HG03103 (cell line): Measurements from ENCODE around the gene DEFB113.

Experiments used
- ATAC-seq: cut with Tn5 transposase; IDR thresholded peaks from one replicate; pipeline ENCODE4 v1.9.1; 2021; ENCODE audit warnings: low read depth; ENCODE audit not compliant: unreplicated experiment

DEFB113 gene

DNA sequence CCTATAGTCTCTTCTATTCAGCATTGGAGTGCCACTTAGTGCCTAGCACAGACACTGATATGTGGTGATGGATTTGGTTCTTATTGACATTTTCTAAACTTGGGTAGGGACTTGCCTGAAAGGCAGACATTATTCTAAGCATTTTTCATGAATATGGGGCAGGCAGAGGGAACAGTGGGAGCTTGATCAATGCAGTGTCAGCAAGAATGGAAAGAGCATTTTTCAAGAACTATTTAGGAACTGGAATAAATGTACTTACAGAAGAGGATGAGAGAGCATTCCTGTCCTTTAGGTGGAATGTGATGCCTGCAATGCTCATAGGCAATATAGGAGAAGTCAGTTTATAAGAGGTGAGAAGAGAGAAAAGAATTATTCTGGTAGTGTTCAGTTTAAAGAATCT, 31.6 kb downstream of the DEFB113 start:
- ATAC-seq = no peak

DNA sequence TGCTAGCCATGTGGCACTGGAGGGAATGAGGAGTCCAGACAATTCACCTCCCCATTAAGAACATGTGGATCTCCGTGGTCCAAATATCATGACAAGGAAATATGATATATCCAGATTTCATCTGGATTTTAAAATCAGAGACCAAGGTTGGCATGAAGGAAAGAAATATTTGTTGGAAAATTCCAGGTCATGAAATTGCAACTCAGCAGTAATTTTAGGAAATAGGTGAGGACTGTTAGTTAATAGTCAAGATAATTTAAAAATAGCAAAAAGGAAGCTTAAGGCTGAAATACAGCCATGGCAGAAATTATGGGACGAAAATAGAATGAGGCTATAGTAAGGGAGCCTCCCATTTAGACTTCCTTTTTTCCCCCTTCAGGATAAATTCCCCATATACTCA, 32.4 kb downstream of the DEFB113 start:
- ATAC-seq = no peak

DNA sequence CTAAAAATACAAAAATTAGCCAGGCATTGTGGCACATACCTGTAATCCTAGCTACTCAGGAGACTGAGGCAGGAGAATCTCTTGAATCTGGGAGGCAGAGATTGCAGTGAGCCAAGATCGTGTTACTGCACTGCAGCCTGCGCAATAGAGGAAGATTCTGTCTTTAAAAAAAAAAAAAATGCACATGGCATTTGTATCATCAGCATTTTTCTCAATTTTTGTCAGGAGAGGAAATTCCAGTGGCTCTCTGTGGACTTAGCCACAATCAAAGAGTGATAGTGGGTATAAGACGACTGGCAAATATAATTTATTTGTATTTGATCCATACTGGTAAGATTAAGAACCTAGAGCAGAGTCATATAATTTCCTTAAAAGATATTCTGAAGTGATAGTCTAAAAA, 34.0 kb downstream of the DEFB113 start:
- ATAC-seq = no peak

DNA sequence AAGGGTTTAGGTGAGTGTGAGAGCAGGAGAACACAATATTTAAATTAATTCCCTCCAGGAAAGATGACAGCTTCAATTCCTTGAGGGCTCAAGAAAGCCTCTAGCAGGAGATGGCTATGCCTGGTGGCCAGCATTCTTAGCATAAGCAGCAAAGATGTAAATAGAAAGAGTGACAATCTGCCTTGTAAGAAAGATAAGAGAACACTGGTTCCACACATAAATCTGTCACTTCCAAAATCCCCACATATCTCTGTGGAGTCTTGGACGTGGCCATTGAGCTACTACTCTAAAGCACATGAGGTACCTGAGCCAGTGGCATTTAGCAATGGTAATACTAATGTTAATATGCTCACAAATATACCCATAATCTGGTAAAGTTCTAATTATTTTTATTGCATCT, 34.7 kb downstream of the DEFB113 start:
- no peak for ATAC-seq

DNA sequence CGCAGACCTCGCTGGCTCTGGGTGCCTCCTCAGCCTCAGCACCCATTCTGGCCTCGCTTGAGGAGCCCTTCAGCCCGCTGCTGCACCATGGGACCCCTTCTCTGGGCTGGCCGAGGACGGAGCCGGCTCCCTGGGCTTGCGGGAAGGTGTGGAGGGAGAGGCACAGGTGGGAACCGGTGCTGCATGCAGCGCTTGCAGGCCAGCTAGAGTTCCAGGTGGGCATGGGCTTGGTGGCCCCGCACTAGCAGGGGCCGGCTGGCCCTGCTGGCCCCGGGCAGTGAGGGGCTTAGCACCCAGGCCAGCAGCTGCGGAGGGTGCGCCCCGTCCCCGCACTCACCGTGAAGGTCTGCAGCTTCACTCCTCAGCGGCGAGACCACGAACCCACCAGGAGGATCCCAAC, 35.9 kb downstream of the DEFB113 start:
- no peak for ATAC-seq

DNA sequence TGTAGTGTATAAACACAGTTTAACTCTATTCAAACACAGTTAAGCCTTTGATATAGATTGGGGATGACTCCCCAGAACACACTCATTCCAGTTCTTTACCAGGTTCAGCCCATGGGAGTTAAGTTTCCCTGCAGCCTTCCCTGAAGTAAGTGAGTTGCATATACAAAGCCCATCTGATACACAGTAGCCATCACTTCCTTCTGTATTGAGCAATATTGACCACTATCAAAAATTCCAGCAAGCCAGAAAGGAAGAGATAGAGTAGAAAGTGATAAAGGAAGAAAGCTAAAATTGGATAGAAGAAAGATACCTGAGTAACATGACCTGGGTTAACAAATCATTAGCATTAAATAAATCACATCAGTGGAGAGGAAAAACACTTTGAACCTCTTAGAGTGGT, 40.1 kb downstream of the DEFB113 start:
- no peak for ATAC-seq

DNA sequence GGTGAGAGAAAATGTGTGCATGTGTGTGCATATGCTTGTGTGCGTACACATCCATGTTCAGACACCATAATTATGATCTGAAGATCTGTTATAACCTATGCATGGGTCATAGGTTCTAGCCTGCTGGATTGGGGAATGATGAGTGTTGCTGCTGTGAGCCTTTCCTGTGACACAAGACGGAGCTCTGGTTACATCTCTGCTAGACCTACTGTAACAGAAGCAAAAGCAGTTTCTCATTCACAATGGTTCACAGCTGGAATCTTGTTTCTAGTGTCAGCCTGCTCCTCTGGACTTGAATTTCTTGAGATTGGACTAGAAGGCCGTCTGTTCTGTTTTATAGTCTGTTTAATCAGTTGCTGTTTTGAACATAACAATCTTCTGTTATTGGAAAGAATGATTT, 45.6 kb downstream of the DEFB113 start:
- no peak for ATAC-seq

DNA sequence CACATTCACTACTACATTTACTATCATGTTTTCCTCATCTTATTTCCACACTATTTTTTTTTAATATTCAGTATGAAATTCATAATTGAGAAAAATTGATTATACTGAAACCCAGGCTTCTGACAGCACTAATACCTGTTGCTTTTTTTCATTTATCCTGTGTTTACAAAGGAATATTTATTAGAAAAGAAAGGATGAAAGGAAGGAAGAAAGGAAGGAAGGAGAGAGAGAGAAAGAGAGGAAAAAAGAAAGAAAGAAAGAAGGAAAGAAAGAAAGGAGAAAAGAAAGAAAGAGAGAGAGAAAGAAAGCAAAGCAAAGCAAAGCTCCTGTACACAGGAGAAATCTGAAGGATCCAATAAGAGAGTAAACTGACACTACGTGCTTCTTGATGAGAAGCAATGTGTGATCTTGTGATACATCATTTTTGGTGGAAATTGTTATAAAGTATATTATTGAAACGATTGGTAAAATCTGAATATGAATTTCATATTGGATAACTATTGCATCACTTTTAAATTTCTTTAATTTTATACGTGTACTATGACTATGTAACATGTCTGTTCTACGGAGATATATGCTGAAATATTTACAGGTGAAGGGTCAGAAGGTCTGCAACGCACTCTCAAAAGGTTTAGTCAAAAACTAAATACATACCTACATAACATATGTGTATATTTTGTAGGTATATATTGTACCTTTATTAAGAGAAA, 49.3 kb downstream of the DEFB113 start:
- no peak for ATAC-seq

DNA sequence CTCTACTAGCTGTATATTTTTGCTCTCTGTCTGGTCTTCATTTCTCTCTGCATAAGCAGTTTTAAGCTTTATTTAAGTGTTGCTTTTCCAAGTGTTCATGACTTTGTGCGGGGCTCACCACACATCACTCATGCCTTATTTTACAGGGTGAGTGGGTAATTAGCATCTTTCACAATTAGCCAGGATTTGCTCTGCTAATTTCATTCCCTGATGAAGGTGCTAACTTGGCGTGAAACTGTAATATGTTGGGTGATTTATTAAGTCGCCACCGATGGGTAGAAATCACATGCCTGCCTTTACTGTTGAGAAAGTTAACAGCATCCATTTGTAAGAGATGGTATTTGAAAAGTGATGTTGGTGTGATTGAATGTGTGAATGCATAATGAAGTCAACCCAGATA, 50.2 kb downstream of the DEFB113 start:
- ATAC-seq = no peak

DNA sequence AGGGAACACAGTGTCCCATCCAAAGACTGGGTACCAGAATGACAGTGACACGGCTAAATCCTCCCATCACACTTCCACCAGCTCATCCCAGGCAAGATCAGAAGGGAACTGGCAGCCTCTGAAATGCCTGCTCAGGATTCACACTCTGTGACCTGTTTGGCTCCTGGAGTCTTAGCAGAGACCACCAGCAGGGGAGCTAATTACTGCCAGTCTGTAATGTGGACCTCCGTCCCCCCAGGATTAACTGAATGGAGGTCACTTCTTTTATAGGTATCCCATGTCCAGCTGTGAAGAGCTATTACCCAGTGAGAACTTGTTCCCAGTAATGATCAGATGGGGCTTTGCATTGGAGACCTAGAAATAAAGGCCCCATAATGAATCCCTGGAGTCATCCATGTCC, 50.6 kb downstream of the DEFB113 start:
- ATAC-seq = no peak
